GM19240 (cell line): ENCODE measurements around the gene ZNF678.

Source experiments
- DNase-seq: peaks from one replicate; pipeline ENCODE4 v3.0.0; 2011; ENCODE audit warnings: low spot score; ENCODE audit not compliant: insufficient read length

ZNF678 gene

GRCh38 chr1:227712648-227713047 lies 149.3 kb downstream of the ZNF678 start:
- DNase-seq: no peak

- DNase-seq: no peak
Measured at GRCh38 chr1:227718932-227719331, 155.6 kb downstream of the ZNF678 start.

GRCh38 chr1:227723474-227723873 lies 160.1 kb downstream of the ZNF678 start:
- DNase-seq: no peak

GRCh38 chr1:227725046-227725445 lies 161.7 kb downstream of the ZNF678 start:
- DNase-seq: no peak

- no peak for DNase-seq
Measured at GRCh38 chr1:227726318-227726717, 163.0 kb downstream of the ZNF678 start.
